ENCODE data around the gene CEACAM20. TPM values are rescaled to one million over a fixed set of nuclear protein-coding genes. Genes with fewer than 3 reads are reported as not detected.
"Not testable (repeated sequence)": the region's sequence is repeated elsewhere in the genome, so short reads cannot be mapped to it uniquely, and the experiment has no call there.

The CEACAM20 gene
- polyA plus RNA-seq, 3 donors = not detected

- DNase-seq (ENCODE audit: extremely low read depth in 1 of 11, low read depth in 9 of 11, low spot score in 4 of 11) = no peak
These were observed 22.8 kb upstream of the CEACAM20 start for GRCh38 chr19:44552324-44552723.

- no peak for DNase-seq (ENCODE audit: extremely low read depth in 1 of 11, low read depth in 9 of 11, low spot score in 4 of 11)
These were observed 22.4 kb upstream of the CEACAM20 start for GRCh38 chr19:44551850-44552249.

GRCh38 chr19:44550976-44551375 is 21.5 kb upstream of the CEACAM20 start:
- DNase-seq (ENCODE audit: extremely low read depth in 1 of 11, low read depth in 9 of 11, low spot score in 4 of 11) = not testable (repeated sequence)

- no peak for DNase-seq (ENCODE audit: extremely low read depth in 1 of 11, low read depth in 9 of 11, low spot score in 4 of 11)
These were observed 20.0 kb upstream of the CEACAM20 start for GRCh38 chr19:44549507-44549906.

GRCh38 chr19:44548736-44549135 is 19.3 kb upstream of the CEACAM20 start:
- no peak for DNase-seq (ENCODE audit: extremely low read depth in 1 of 11, low read depth in 9 of 11, low spot score in 4 of 11)

- DNase-seq (ENCODE audit: extremely low read depth in 1 of 11, low read depth in 9 of 11, low spot score in 4 of 11) = no peak
These were observed 14.6 kb upstream of the CEACAM20 start for GRCh38 chr19:44544031-44544430.

GRCh38 chr19:44542671-44543070 is 13.2 kb upstream of the CEACAM20 start:
- DNase-seq (ENCODE audit: extremely low read depth in 1 of 11, low read depth in 9 of 11, low spot score in 4 of 11) = no peak

GRCh38 chr19:44540736-44541135 is 11.3 kb upstream of the CEACAM20 start:
- no peak for DNase-seq (ENCODE audit: extremely low read depth in 1 of 11, low read depth in 9 of 11, low spot score in 4 of 11)

- no peak for DNase-seq (ENCODE audit: extremely low read depth in 1 of 11, low read depth in 9 of 11, low spot score in 4 of 11)
These were observed 10.5 kb upstream of the CEACAM20 start for GRCh38 chr19:44539991-44540390.

- no peak for DNase-seq (ENCODE audit: extremely low read depth in 1 of 11, low read depth in 9 of 11, low spot score in 4 of 11)
These were observed 9.9 kb upstream of the CEACAM20 start for GRCh38 chr19:44539236-44539826.

GRCh38 chr19:44535361-44535760 is 5.9 kb upstream of the CEACAM20 start:
- not testable (repeated sequence) for DNase-seq (ENCODE audit: extremely low read depth in 1 of 11, low read depth in 9 of 11, low spot score in 4 of 11)

GRCh38 chr19:44532819-44533218 is 3.3 kb upstream of the CEACAM20 start:
- DNase-seq (ENCODE audit: extremely low read depth in 1 of 11, low read depth in 9 of 11, low spot score in 4 of 11) = no peak

- no peak for DNase-seq (ENCODE audit: extremely low read depth in 1 of 11, low read depth in 9 of 11, low spot score in 4 of 11)
These were observed 1.3 kb upstream of the CEACAM20 start for GRCh38 chr19:44530777-44531176.

GRCh38 chr19:44527554-44527953 is 1.9 kb downstream of the CEACAM20 start:
- no peak for DNase-seq (ENCODE audit: extremely low read depth in 1 of 11, low read depth in 9 of 11, low spot score in 4 of 11)

GRCh38 chr19:44525721-44526430 is 3.6 kb downstream of the CEACAM20 start:
- no peak for DNase-seq (ENCODE audit: extremely low read depth in 1 of 11, low read depth in 9 of 11, low spot score in 4 of 11)

- no peak for DNase-seq (ENCODE audit: extremely low read depth in 1 of 11, low read depth in 9 of 11, low spot score in 4 of 11)
These were observed 8.1 kb downstream of the CEACAM20 start for GRCh38 chr19:44521370-44521769.

GRCh38 chr19:44517146-44517545 is 12.3 kb downstream of the CEACAM20 start:
- no peak for DNase-seq (ENCODE audit: extremely low read depth in 1 of 11, low read depth in 9 of 11, low spot score in 4 of 11)

GRCh38 chr19:44515907-44516306 is 13.6 kb downstream of the CEACAM20 start:
- DNase-seq (ENCODE audit: extremely low read depth in 1 of 11, low read depth in 9 of 11, low spot score in 4 of 11) = no peak

- no peak for DNase-seq (ENCODE audit: extremely low read depth in 1 of 11, low read depth in 9 of 11, low spot score in 4 of 11)
These were observed 14.4 kb downstream of the CEACAM20 start for GRCh38 chr19:44515031-44515430.

- peak in 2 of 11 donors; percentile 3 to 6 for DNase-seq (ENCODE audit: extremely low read depth in 1 of 11, low read depth in 9 of 11, low spot score in 4 of 11)
These were observed 16.9 kb downstream of the CEACAM20 start for GRCh38 chr19:44512326-44513298.

All from renal cortex interstitium (tissue), 11 donors.